Endothelial cell of umbilical vein (primary cell): ENCODE data around the gene IP6K3. TPM values are rescaled to one million over a fixed set of nuclear protein-coding genes. Genes with fewer than 3 reads are reported as not detected.

Experiments used
- BruUV-seq: library from RNA; stranded (reverse); fragments of 400-500 nt; replicated peaks from 2 replicates; lab custom pipeline; 2021; lab: Mats Ljungman, UMichigan
- CTCF ChIA-PET: fragments of 300-600, 350-600 bp; sonication (Branson Sonifier 250); formaldehyde crosslinking; loops from one replicate; lab custom pipeline; 2021; ENCODE audit warnings: antibody characterized with exemption, inconsistent platforms; lab: Charles Lee
- POLR2A ChIA-PET: fragments of 300-600, 350-600 bp; sonication (Branson Sonifier 250); formaldehyde crosslinking; loops from one replicate; lab custom pipeline; 2021; ENCODE audit warnings: antibody characterized with exemption, inconsistent platforms; lab: Charles Lee
- DNase-seq: peaks from one replicate; pipeline ENCODE4 v3.0.0-alpha.2; 2011; ENCODE audit warnings: low read depth, low spot score
- FAIRE-seq: peaks from 2 replicates; lab custom pipeline; 2011; peaks lifted over from hg19 to GRCh38; lab: Jason Lieb, UNC
- H2AFZ ChIP-seq: 2 replicates; pipeline ENCODE4 v1.6.0; 2012; ENCODE audit warnings: low read depth, low read length, control low read depth, inconsistent platforms
- H3K27ac ChIP-seq: 2 replicates; pipeline ENCODE4 v1.5.1; 2011; ENCODE audit warnings: low read depth, mild to moderate bottlenecking, control low read depth, low read length, moderate library complexity; ENCODE audit not compliant: insufficient read depth
- H3K27me3 ChIP-seq, 2 experiments: 2 replicates each; pipeline versions ENCODE4 v1.6.0 to v1.6.1; 2011; ENCODE audit warnings: low read length in 2 of 2, mixed read lengths in 1 of 2; ENCODE audit not compliant: control insufficient read depth in 2 of 2, insufficient read depth in 2 of 2
- H3K36me3 ChIP-seq, 2 experiments: 2 replicates in 1 of 2; 3 replicates in 1 of 2; pipeline ENCODE4 v1.5.1; 2011; ENCODE audit warnings: low read length in 2 of 2, mild to moderate bottlenecking in 1 of 2, moderate library complexity in 1 of 2; ENCODE audit not compliant: control insufficient read depth in 2 of 2, insufficient read depth in 2 of 2; ENCODE audit errors: extremely low read depth in 1 of 2
- H3K4me1 ChIP-seq: 3 replicates; pipeline ENCODE4 v1.5.1; 2011; ENCODE audit warnings: mild to moderate bottlenecking, low read length; ENCODE audit not compliant: control insufficient read depth, insufficient read depth; ENCODE audit errors: extremely low read depth
- H3K4me2 ChIP-seq: 2 replicates; pipeline ENCODE4 v1.6.1; 2011; ENCODE audit warnings: low read length, control low read depth, mixed read lengths; ENCODE audit not compliant: insufficient read depth
- H3K4me3 ChIP-seq, 3 experiments: fragments of 200-600 bp in 1 of 3; sonication (generic), shearing (Covaris generic) in 1 of 3; replicated peaks in 1 of 3; 2 replicates each; pipeline ENCODE4 v1.5.1; 2011 to 2016; ENCODE audit warnings: control low read depth in 3 of 3, low read length in 3 of 3, mild to moderate bottlenecking in 2 of 3, inconsistent platforms in 1 of 3, low read depth in 1 of 3, moderate library complexity in 1 of 3; ENCODE audit not compliant: insufficient read depth in 1 of 3
- H3K79me2 ChIP-seq: 2 replicates; pipeline ENCODE4 v1.6.0; 2012; ENCODE audit warnings: low read length, inconsistent platforms; ENCODE audit not compliant: control insufficient read depth, insufficient read depth
- H3K9ac ChIP-seq: replicated peaks from 2 replicates; pipeline ENCODE3; 2011; ENCODE audit warnings: low read length, control low read depth; ENCODE audit not compliant: insufficient read depth; ENCODE audit errors: extremely low read depth
- H3K9me1 ChIP-seq: replicated peaks from 3 replicates; pipeline ENCODE4 v1.6.0; 2011; ENCODE audit warnings: mild to moderate bottlenecking, low read length; ENCODE audit not compliant: control insufficient read depth, insufficient read depth; ENCODE audit errors: extremely low read depth
- H3K9me3 ChIP-seq: replicated peaks from 2 replicates; pipeline ENCODE4 v1.5.1; 2012; ENCODE audit warnings: low read length, inconsistent platforms; ENCODE audit not compliant: control insufficient read depth, insufficient read depth
- H4K20me1 ChIP-seq: replicated peaks from 2 replicates; pipeline ENCODE3; 2011; ENCODE audit warnings: mild to moderate bottlenecking, low read length; ENCODE audit not compliant: control insufficient read depth, insufficient read depth; ENCODE audit errors: extremely low read depth
- EZH2 ChIP-seq: IDR thresholded peaks from 2 replicates; pipeline ENCODE4 v1.6.1; 2012; ENCODE audit warnings: borderline replicate concordance, low read depth, mild to moderate bottlenecking, moderate library complexity, low read length, inconsistent platforms; ENCODE audit not compliant: severe bottlenecking
- GATA2 ChIP-seq: IDR thresholded peaks from 2 replicates; pipeline ENCODE4 v1.7.0; 2011; ENCODE audit warnings: low read depth, mild to moderate bottlenecking, moderate library complexity, mixed read lengths, low read length; ENCODE audit not compliant: insufficient read length, insufficient read depth
- JUN ChIP-seq: IDR thresholded peaks from 2 replicates; pipeline ENCODE4 v1.6.1; 2011; ENCODE audit warnings: borderline replicate concordance, low read depth; ENCODE audit not compliant: insufficient read length, insufficient read depth
- POLR2A ChIP-seq: IDR thresholded peaks from 2 replicates; pipeline ENCODE4 v1.6.1; 2012; ENCODE audit warnings: low read depth, mild to moderate bottlenecking, control low read depth, low read length
- POLR2AphosphoS5 ChIP-seq: IDR thresholded peaks from 2 replicates; pipeline ENCODE4 v1.6.1; 2012; ENCODE audit warnings: low read depth, mild to moderate bottlenecking, control low read depth, low read length, moderate library complexity; ENCODE audit not compliant: insufficient read depth
- dilution Hi-C: fragments of 300-500 bp; cut with MboI; formaldehyde crosslinking; loops from one replicate; pipeline ENCODE4 v1.15.0; 2019; ENCODE audit warnings: low sequenced_read_pairs; ENCODE audit not compliant: extremely low pct_ligation_motif_present
- intact Hi-C: fragments of 100-400 bp; cut with micrococcal nuclease; formaldehyde crosslinking; loops from one replicate; pipeline ENCODE4 v1.10.0; 2022
- polyA plus RNA-seq, 4 experiments: library from polyadenylated mRNA; depleted of rRNA in 3 of 4; stranded (reverse) in 3 of 4; unstranded in 1 of 4; fragments of >200 nt; gene quantifications; 2 replicates each; pipeline versions ENCODE4 v1.2.1 to v1.2.3, GENCODE V29; 2011 to 2012; ENCODE audit warnings: missing spikeins in 1 of 4
- total RNA-seq: library from RNA; stranded (reverse); gene quantifications from 2 replicates; pipeline ENCODE4 v1.2.3, GENCODE V29; 2021

The IP6K3 gene
- total and polyA plus RNA-seq, 2 donors (not counting 3 experiments of a cell fraction or from before 2014, with no cell fraction given): not detected

- H2AFZ ChIP-seq: peak within 1 kb of the TSS; percentile 49
- TF ChIP-seq POLR2AphosphoS5 (peak; percentile 100), EZH2 (no peak), POLR2A (peak; percentile 94), GATA2 (no peak), JUN (no peak)
- H3K36me3 ChIP-seq: peaks cover 0 to 5% of the 10 kb centered on the region in 2 experiments
- H3K4me3 ChIP-seq: peak within 1 kb of the TSS; percentile 48 to 83 (median 76)
- FAIRE-seq (peak; percentile 94), DNase-seq (peak; percentile 94)
- peak within 1 kb of the TSS; percentile 96 for H3K9ac ChIP-seq
- H3K9me1 ChIP-seq: no peaks in the 10 kb centered on the region
- ChIA-PET CTCF (interaction anchor here (1.1 to 8.8 kb wide), 4 partner anchors 10 to 239 kb away, joined by 3 to 155 read pairs (median 12); no protein-coding TSS in a partner anchor), POLR2A (interaction anchor here (5.4 kb wide), 1 partner anchor 17 kb away, joined by 22 read pairs; no protein-coding TSS in a partner anchor)
- H3K79me2 ChIP-seq: peaks cover 30% of the 10 kb centered on the region
- peaks cover 41% of the 10 kb centered on the region for H3K4me1 ChIP-seq
- peaks cover 0 to 2% of the 10 kb centered on the region in 2 experiments for H3K27me3 ChIP-seq
- no TSS peak for BruUV-seq
- H4K20me1 ChIP-seq: no peaks in the 10 kb centered on the region
- H3K4me2 ChIP-seq: peak within 1 kb of the TSS; percentile 91
- peak within 1 kb of the TSS; percentile 94 for H3K27ac ChIP-seq
- H3K9me3 ChIP-seq: no peaks in the 10 kb centered on the region
- intact Hi-C loops: loop anchor here (1.0 kb wide), 2 partner anchors 8 to 18 kb away; no protein-coding TSS in a partner anchor
- dilution Hi-C loops: no loop called here
Observed at GRCh38 chr6:33788694-33789549, 42.2 kb upstream of the IP6K3 start, which contains the start of gene LEMD2. Gene LEMD2, minus strand, starts transcription at chr6:33789130. Its CDS starts 14 bp downstream, at chr6:33789116.
